Activated CD4-positive, alpha-beta T cell treated with anti-CD3 and anti-CD28 coated beads for 24 hours (primary cell): Measurements from ENCODE around the gene RDX.
"Not testable (repeated sequence)": the region's sequence is repeated elsewhere in the genome, so short reads cannot be mapped to it uniquely, and the experiment has no call there.

Experiments
- DNase-seq, 2 donors: peaks; one replicate each; pipeline ENCODE4 v3.0.0-alpha.2; 2020; ENCODE audit warnings: low read depth in 2 of 2

Gene RDX

GRCh38 chr11:110272919-110273318, 23.5 kb downstream of the RDX start:
- no peak for DNase-seq

- no peak for DNase-seq
Measured at GRCh38 chr11:110269996-110270395, 26.4 kb downstream of the RDX start.

- DNase-seq, result no peak
Measured at GRCh38 chr11:110268441-110268840, 28.0 kb downstream of the RDX start.

GRCh38 chr11:110262072-110262403, 34.4 kb downstream of the RDX start:
- DNase-seq, result no peak

- DNase-seq, result no peak
Measured at GRCh38 chr11:110261195-110262071, 35.0 kb downstream of the RDX start.

- no peak for DNase-seq
Measured at GRCh38 chr11:110253525-110253924, 42.9 kb downstream of the RDX start.

GRCh38 chr11:110251836-110252235, 44.6 kb downstream of the RDX start:
- no peak for DNase-seq

- DNase-seq, result no peak
Measured at GRCh38 chr11:110250168-110250567, 46.2 kb downstream of the RDX start.

- no peak for DNase-seq
Measured at GRCh38 chr11:110249766-110250165, 46.6 kb downstream of the RDX start.

- DNase-seq, result no peak
Measured at GRCh38 chr11:110249066-110249465, 47.3 kb downstream of the RDX start.

GRCh38 chr11:110243791-110244190, 52.6 kb downstream of the RDX start:
- DNase-seq, result no peak

GRCh38 chr11:110242746-110243145, 53.7 kb downstream of the RDX start:
- no peak for DNase-seq

GRCh38 chr11:110242188-110242587, 54.2 kb downstream of the RDX start:
- no peak for DNase-seq

GRCh38 chr11:110235966-110236365, 60.4 kb downstream of the RDX start:
- no peak for DNase-seq

- DNase-seq, result no peak
Measured at GRCh38 chr11:110230377-110230776, 66.0 kb downstream of the RDX start.

- no peak for DNase-seq
Measured at GRCh38 chr11:110219006-110219785, 77.2 kb downstream of the RDX start.

GRCh38 chr11:110217936-110218335, 78.5 kb downstream of the RDX start:
- no peak for DNase-seq

- DNase-seq, result no peak
Measured at GRCh38 chr11:110217223-110217877, 79.1 kb downstream of the RDX start.

- not testable (repeated sequence) for DNase-seq
Measured at GRCh38 chr11:110209313-110209694, 87.1 kb downstream of the RDX start.

GRCh38 chr11:110208678-110209312, 87.6 kb downstream of the RDX start:
- not testable (repeated sequence) for DNase-seq

GRCh38 chr11:110207123-110207522, 89.3 kb downstream of the RDX start:
- DNase-seq, result no peak

GRCh38 chr11:110200836-110201235, 95.6 kb downstream of the RDX start:
- DNase-seq, result no peak
